Mammary epithelial cell (primary cell): Measurements from ENCODE around the gene RASA4B.

ENCODE experiments used
- CTCF ChIP-seq, 2 donors: IDR thresholded peaks in 1 of 2; conservative IDR thresholded peaks in 1 of 2; 2 replicates each; pipeline ENCODE4 v1.5.1; 2011 to 2012; ENCODE audit warnings: inconsistent platforms in 2 of 2, low read length in 2 of 2, mild to moderate bottlenecking in 2 of 2, control low read depth in 1 of 2, low read depth in 1 of 2; ENCODE audit not compliant: insufficient read depth in 1 of 2; ENCODE audit errors: extremely low read depth in 1 of 2
- EZH2 ChIP-seq: IDR thresholded peaks from 2 replicates; pipeline ENCODE4 v1.6.1; 2012; ENCODE audit warnings: low read length, inconsistent platforms, borderline replicate concordance

GRCh38 chr7:102439963-102440795 lies 77.4 kb downstream of the RASA4B start:
- no peak for TF ChIP-seq CTCF (conservative IDR thresholded peaks at IDR 0.05 in 1 of 2, IDR thresholded peaks at IDR 0.05 in 1 of 2; ENCODE audit: extremely low read depth in 1 of 2, insufficient read depth in 1 of 2, low read depth in 1 of 2, low read length in 2 of 2)
- TF ChIP-seq EZH2, result no peak
